DMS 273 treated with DMSO at 0.1 percent for 48 hours (cell line): ENCODE measurements around the gene RPE65.
A peak's percentile ranks its signal among the peaks of the same experiment; 100 is the strongest.
"Not testable (repeated sequence)": the region's sequence is repeated elsewhere in the genome, so short reads cannot be mapped to it uniquely, and the experiment has no call there.

Experiments
- DNase-seq: peaks from one replicate; lab custom pipeline; 2025; lab: John Stamatoyannopoulos, UW

RPE65 gene

DNA sequence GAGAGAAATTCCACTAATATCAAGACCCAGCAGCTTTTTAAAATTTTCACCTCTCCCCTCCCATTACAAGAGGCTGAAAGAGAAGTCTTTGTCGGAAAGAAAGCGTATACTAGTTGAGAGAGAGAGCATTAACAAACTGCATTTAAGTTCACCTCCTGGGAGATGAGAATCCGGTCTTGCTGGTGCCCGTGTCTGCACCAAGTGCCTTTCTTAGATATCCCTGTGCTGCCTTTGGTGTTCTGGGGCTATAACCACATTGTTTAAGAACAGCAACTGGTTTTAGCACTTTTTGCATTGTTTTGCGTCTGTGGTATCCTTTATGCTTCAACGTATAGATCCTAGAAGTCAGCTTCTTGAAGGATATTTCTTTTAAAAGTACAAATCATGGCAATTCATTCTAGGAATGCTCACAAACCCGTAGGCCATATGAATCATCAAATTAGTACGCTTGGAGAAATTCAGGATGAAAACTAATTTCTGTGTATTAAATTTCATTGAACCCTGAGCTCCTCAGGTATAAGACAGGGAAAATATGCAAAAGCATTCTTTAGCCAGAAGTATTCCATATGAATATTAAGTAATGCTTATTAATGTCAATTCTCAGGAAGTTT is 3.4 kb upstream of the RPE65 start:
- no peak for DNase-seq

DNA sequence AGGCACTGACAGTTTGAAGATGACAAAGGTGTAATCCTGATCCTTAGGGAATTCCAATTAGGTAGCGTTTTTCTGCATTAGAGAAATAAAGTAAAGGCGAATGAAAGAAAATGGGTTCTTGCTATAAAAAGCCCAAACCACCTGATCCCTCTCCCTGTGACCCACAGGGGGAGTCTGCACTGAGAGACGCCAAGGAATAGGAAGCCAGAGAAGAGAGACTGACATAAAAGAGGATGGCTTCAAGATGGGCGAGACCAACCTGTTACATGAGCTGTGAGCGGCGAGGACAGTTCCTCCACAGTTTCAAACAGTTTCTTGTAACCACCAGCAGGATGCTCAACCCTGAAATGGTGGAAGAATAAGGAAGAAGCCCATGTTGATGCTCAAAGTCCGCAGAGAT is 1.4 kb downstream of the RPE65 start:
- DNase-seq = no peak

DNA sequence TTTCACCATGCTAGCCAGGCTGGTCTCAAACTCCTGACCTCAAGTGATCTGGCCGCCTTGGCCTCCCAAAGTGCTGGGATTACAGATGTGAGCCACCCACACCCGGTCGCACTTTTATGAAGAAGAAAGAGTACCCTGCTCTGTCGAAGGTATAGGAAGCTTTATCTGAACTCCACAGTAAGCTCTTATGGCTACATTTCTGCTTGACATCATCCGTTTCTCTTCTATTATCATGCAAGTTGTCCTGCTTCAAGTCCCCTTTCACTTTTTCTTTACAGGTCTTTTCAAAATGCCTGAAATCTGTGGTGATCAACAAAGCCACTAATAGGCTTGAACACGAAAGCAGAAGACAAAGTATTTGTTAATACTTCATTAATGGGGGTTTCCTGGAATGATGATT is 4.0 kb downstream of the RPE65 start:
- DNase-seq = no peak

GRCh38 chr1:68442822-68443556 is 6.8 kb downstream of the RPE65 start:
- peak; percentile 7 for DNase-seq

DNA sequence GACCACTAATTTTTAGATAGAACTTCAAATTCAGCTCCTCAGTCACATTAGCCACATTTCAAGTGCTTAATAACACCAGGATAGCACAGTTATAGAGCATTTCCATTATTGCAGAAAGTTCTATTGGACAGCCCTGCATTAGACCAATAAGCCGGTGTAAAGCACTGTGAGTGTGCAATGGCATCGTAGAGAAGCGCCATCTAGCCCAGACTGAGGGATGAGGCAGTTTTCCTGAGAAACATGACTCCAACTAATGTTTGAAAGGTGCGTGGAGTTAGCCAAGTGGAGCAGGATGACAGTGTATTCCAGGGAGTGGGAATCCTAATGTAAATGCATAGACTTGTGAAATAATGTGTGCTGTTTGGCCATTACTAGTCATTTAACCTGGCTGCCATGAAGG is 7.7 kb downstream of the RPE65 start:
- no peak for DNase-seq

DNA sequence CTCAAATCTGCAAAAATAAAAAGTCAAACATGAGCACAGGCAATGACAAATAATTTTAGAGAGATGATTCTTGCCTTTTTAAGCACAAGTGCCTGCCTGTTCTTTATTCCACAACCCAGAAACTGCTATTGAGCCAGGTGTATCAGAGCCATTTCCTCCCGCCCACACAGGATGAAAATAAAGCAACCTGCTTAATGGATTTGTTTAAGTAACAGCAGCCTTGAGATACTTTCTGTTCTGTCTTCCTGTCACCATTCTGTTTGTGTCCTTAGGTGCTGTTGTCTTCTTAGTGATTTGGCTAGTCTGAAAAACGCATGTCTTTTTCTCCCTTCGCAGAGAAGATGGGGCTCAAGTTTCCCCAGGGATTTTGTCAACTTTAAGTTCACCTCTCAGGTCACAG is 11.4 kb downstream of the RPE65 start:
- DNase-seq = no peak

DNA sequence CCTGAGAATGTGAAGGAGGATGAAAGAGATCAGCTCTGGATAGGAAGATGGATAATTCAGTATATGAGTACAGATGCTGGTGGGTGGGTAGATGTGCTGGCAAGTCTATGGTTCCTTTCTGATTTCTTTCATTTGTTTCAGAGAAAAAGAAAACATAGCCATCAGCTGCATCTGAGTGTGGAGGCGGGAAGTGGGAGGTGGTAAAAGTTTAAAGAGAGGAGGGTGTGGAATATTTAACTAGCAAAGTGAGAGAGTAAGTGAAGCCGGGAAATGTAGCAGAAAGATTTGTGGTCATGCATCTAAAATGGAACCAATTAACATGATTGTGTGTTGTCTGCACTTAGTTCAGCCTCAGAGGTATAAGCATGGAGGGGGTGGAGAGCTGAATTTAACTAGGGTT is 16.4 kb downstream of the RPE65 start:
- no peak for DNase-seq

GRCh38 chr1:68431076-68431475 is 18.7 kb downstream of the RPE65 start:
- DNase-seq = no peak

DNA sequence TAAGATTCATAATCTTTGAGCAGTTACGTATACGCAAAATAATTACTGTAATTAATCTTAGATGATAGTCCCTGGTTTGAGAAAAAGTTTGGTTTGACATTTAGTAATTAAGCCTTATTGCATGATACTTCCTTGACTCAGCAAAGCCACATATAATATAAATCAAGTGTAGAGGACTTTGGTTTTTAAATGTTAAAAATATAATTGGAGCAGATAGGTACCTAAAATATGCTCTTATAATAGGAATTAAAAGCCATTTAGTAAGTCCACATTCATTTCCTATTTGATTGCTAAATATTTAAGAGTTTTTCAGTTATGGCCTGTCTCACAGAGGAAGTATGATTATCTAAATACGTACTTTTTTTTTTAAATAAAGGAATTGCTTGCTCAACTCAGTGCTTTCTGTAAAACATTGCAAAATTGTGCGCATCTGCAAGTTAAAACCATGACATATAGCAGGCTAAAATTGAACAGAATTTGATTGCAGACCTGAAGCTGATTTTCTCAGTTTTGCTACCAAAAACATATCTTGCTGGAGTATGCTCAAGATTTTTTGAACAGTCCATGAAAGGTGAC is 20.4 kb downstream of the RPE65 start:
- DNase-seq = no peak

DNA sequence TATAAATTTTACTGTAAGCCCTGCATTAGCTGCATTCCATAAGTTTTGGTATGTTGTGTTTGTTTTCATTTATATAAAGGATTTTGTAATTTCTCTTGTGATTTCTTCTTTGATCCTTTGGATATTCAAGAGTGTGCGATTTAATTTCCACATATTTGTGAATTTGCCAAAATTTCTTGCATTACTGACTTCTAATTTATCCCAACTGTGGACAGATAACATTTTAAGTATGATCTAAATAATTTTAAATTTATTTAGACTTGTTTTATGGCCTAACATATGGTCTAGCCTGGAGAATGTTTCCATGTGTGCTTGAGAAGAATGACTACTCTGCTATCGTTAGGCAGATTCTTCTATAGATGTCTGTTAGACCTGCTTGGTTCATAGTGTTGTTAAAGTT is 23.2 kb downstream of the RPE65 start:
- no peak for DNase-seq

GRCh38 chr1:68421350-68421749 is 28.4 kb downstream of the RPE65 start:
- no peak for DNase-seq

- no peak for DNase-seq
Measured at GRCh38 chr1:68409426-68409825, 40.3 kb downstream of the RPE65 start.

GRCh38 chr1:68401506-68401905 is 48.2 kb downstream of the RPE65 start:
- no peak for DNase-seq

DNA sequence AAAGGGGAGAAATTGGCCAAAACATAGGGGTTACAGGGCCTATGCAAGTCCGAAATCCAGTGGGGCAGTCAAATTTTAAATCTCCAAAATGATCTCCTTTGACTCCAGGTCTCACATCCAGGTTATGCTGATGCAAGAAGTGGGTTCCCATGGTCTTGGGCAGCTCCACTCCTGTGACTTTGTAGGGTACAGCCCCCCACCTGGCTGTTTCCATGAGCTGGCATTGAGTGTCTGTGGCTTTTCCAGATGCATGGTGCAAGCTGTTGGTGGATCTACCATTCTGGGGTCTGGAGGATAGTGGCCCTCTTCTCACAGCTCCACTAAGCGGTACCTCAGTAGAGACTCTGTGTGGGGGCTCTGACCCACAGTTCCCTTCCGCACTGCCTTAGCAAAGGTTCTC is 54.2 kb downstream of the RPE65 start:
- not testable (repeated sequence) for DNase-seq

- not testable (repeated sequence) for DNase-seq
Measured at GRCh38 chr1:68392474-68392873, 57.3 kb downstream of the RPE65 start.

DNA sequence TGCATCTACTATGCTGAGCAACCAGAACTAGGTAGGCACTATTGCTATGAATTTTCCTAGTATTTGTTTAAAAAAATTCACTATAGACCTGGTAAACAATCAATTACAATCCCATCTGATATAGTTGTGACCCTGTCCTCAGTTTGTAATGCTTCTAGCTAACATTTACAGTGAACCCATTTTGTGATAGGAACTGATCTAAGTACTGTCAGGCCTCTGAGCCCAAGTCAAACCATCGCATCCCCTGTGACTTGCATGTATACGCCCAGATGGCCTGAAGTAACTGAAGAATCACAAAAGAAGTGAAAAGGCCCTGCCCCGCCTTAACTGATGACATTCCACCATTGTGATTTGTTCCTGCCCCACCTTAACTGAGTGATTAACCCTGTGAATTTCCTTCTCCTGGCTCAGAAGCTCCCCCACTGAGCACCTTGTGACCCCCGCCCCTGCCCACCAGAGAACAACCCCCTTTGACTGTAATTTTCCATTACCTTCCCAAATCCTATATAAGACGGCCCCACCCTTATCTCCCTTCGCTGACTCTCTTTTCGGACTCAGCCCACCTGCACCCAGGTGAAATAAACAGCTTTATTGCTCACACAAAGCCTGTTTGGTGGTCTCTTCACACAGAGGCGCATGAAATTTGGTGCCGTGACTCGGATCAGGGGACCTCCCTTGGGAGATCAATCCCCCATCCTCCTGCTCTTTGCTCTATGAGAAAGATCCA is 63.8 kb downstream of the RPE65 start:
- DNase-seq = not testable (repeated sequence)

- no peak for DNase-seq
Measured at GRCh38 chr1:68384872-68385411, 64.8 kb downstream of the RPE65 start.

- DNase-seq = peak; percentile 38
Measured at GRCh38 chr1:68384321-68384813, 65.4 kb downstream of the RPE65 start.

DNA sequence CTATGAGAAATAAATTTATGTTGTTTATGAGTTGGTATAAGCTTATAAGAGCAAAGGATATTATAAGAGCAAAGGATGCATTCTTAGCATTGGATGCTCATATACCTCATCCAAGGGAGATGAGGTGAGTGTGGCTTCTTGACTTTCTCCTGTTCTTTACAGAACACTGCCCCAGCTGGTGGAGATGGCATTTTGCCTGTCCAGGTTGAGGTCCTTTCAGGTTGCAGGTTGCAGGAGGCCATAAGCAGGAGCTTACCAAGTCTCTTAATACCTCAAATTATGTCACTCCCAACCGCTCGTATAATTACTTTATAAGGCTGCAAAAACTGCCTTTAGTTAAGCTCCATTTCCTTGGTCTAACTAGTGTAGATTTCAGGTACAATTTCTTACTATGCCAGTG is 66.7 kb downstream of the RPE65 start:
- DNase-seq = no peak

DNA sequence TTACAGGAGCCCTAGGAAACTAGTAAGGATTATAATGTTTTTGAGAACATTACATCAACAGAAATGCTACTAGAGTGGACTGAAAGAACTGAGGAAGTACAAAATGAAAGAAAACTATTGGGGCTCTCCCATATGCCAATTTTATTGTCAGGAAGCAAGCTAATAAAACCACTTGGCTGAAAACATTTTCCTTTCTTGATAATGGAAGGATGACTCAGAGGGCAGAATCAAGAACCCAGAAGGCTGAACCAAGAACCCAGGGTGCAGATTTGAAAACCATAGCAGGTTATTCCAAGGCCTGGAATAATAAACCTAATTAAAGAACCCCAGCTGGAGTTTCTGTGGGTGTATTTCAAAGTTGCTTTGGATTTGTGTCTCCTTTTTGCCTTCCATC is 70.7 kb downstream of the RPE65 start:
- no peak for DNase-seq
